Parathyroid adenoma (tissue), 2 donors: ENCODE results near the gene EIF2S2.

Experiments
- H2AFZ ChIP-seq: fragments of 300-600 bp; sonication (generic); one replicate; pipeline ENCODE4 v1.7.0; 2017; ENCODE audit warnings: antibody characterized with exemption, mild to moderate bottlenecking
- H3K27ac ChIP-seq: fragments of 300-600 bp; sonication (generic); one replicate; pipeline ENCODE4 v1.7.0; 2017
- H3K27me3 ChIP-seq: fragments of 300-600 bp; sonication (generic); one replicate; pipeline ENCODE4 v1.7.0; 2017; ENCODE audit warnings: low read length; ENCODE audit not compliant: control insufficient read depth, insufficient read depth
- H3K36me3 ChIP-seq: fragments of 300-600 bp; sonication (generic); one replicate; pipeline ENCODE4 v1.7.0; 2017; ENCODE audit warnings: low read length; ENCODE audit not compliant: control insufficient read depth, insufficient read depth
- H3K4me1 ChIP-seq: fragments of 300-600 bp; sonication (generic); one replicate; pipeline ENCODE4 v1.7.0; 2017; ENCODE audit warnings: control low read depth
- H3K4me2 ChIP-seq: fragments of 300-600 bp; sonication (generic); one replicate; pipeline ENCODE4 v1.7.0; 2017; ENCODE audit warnings: low read length
- H3K4me3 ChIP-seq: fragments of 300-600 bp; sonication (generic); one replicate; pipeline ENCODE4 v1.7.0; 2017; ENCODE audit warnings: low read depth, low read length
- H3K79me2 ChIP-seq: fragments of 300-600 bp; sonication (generic); one replicate; pipeline ENCODE4 v1.7.0; 2017; ENCODE audit warnings: control low read depth
- H3K9ac ChIP-seq: fragments of 300-600 bp; sonication (generic); one replicate; pipeline ENCODE4 v1.7.0; 2017; ENCODE audit warnings: mild to moderate bottlenecking
- H3K9me3 ChIP-seq: fragments of 300-600 bp; sonication (generic); one replicate; pipeline ENCODE4 v1.7.0; 2017; ENCODE audit warnings: low read length; ENCODE audit not compliant: control insufficient read depth
- TF ChIP-seq, protein P1 (sequence below): fragments of 300-600 bp; sonication (generic); IDR thresholded peaks from one replicate; pipeline ENCODE4 v1.7.0; 2017; ENCODE audit warnings: antibody characterized with exemption, mild to moderate bottlenecking
- donor health status: primary hyperparathyroidism.

Gene EIF2S2

DNA sequence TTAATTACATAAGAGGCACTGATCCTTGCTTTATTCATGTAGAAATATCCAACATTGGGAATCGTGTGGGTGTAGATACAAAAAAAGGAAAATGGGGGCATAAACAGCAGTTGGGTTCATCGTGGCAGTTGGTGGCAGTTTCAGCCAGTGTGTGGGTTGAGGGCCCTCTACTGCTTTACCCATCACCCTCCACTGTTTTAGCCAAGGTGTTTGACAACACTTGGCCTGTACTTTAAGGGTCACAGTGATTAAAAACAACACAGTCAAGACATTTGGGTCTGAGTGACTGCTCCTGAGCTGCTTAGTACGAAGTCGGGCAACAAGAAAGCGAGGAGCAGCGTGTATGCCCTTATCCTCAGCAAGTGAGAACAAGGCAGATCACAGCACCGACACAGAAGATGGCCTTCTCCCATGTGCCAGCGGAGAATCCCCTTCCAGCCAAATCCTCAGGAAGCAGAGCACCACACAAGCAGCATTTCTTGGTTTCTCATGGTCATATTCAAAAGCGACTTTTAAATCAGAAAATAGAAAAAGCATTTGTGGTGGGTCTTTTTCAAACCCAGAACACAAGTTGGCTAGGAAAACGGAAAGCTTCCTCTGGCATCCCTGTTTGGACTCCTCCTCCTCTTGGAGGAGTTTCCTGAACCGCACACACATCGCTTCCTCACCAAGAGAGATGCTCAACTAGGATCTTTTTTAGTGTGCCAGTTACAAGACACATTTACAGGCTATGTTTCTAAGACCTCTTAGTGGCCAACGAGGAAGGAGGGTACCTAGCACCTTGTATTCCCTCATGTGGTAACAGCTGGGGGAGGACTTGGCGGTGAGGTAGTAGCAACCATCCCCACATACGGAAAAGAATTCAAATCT, 23.5 kb downstream of the EIF2S2 start:
- Histone ChIP-seq H3K9me3 (no peaks in the 10 kb centered on the region), H3K79me2 (peaks cover 5% of the 10 kb centered on the region), H3K4me3 (no peak overlapping the region), H3K27ac (no peak overlapping the region), H3K4me1 (peaks cover 6% of the 10 kb centered on the region), H2AFZ (no peak overlapping the region), H3K36me3 (no peaks in the 10 kb centered on the region), H3K9ac (no peak overlapping the region), H3K4me2 (no peak overlapping the region), H3K27me3 (no peaks in the 10 kb centered on the region)
- TF ChIP-seq, protein P1, sequence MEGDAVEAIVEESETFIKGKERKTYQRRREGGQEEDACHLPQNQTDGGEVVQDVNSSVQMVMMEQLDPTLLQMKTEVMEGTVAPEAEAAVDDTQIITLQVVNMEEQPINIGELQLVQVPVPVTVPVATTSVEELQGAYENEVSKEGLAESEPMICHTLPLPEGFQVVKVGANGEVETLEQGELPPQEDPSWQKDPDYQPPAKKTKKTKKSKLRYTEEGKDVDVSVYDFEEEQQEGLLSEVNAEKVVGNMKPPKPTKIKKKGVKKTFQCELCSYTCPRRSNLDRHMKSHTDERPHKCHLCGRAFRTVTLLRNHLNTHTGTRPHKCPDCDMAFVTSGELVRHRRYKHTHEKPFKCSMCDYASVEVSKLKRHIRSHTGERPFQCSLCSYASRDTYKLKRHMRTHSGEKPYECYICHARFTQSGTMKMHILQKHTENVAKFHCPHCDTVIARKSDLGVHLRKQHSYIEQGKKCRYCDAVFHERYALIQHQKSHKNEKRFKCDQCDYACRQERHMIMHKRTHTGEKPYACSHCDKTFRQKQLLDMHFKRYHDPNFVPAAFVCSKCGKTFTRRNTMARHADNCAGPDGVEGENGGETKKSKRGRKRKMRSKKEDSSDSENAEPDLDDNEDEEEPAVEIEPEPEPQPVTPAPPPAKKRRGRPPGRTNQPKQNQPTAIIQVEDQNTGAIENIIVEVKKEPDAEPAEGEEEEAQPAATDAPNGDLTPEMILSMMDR: no peak

GRCh38 chr20:34085544-34086040, 26.5 kb downstream of the EIF2S2 start:
- TF ChIP-seq, protein P1: no peak
- no peak overlapping the region for H3K27ac ChIP-seq
- H3K9me3 ChIP-seq: no peaks in the 10 kb centered on the region
- no peak overlapping the region for H2AFZ ChIP-seq
- no peak overlapping the region for H3K4me2 ChIP-seq
- peaks cover 6% of the 10 kb centered on the region for H3K4me1 ChIP-seq
- no peaks in the 10 kb centered on the region for H3K36me3 ChIP-seq
- no peaks in the 10 kb centered on the region for H3K27me3 ChIP-seq
- peaks cover 7% of the 10 kb centered on the region for H3K79me2 ChIP-seq
- H3K4me3 ChIP-seq: no peak overlapping the region
- no peak overlapping the region for H3K9ac ChIP-seq

- Histone ChIP-seq H3K27ac (no peak overlapping the region), H3K36me3 (no peaks in the 10 kb centered on the region)
- TF ChIP-seq, protein P1: no peak
Measured at GRCh38 chr20:34084227-34084923, 27.7 kb downstream of the EIF2S2 start.

DNA sequence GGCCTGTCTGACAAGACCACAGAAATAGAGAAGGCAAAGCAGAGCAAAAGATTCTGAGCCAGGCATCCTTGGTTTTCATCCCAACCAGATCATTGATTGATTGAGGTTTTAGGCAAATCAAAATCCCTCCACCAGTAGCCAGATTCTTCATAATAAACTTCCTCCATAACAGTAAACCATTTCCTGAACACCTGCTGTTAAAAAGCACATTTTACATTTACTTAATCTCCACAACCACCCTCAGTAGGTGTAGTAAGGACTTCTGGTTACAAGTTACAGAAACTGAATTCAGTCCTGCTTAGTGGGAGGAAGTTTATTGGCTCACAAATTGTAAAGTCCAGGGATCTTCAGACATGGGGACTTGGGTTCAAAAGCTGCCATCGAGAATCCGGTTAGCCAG, 28.3 kb downstream of the EIF2S2 start:
- no peaks in the 10 kb centered on the region for H3K27me3 ChIP-seq
- H3K4me2 ChIP-seq: no peak overlapping the region
- peaks cover 7% of the 10 kb centered on the region for H3K79me2 ChIP-seq
- H3K4me1 ChIP-seq: peaks cover 6% of the 10 kb centered on the region
- H3K9me3 ChIP-seq: no peaks in the 10 kb centered on the region
- no peak overlapping the region for H3K4me3 ChIP-seq
- TF ChIP-seq, protein P1: no peak
- no peak overlapping the region for H3K9ac ChIP-seq
- no peak overlapping the region for H2AFZ ChIP-seq
- no peak overlapping the region for H3K27ac ChIP-seq
- H3K36me3 ChIP-seq: no peaks in the 10 kb centered on the region

More at GRCh38 chr20:34084227-34084923, 27.7 kb downstream of the EIF2S2 start:
- H2AFZ ChIP-seq: no peak overlapping the region
- H3K4me2 ChIP-seq: no peak overlapping the region
- H3K4me1 ChIP-seq: peaks cover 6% of the 10 kb centered on the region
- no peaks in the 10 kb centered on the region for H3K9me3 ChIP-seq
- peaks cover 7% of the 10 kb centered on the region for H3K79me2 ChIP-seq
- H3K27me3 ChIP-seq: no peaks in the 10 kb centered on the region
- H3K4me3 ChIP-seq: no peak overlapping the region
- H3K9ac ChIP-seq: no peak overlapping the region
